IPS DF 6.9 (cell line): ENCODE measurements around the gene GNAQ.

Experiments
- DNase-seq: peaks from one replicate; pipeline ENCODE4 v3.0.0-alpha.2; 2013; ENCODE audit warnings: low read depth, low spot score
- H3K27ac ChIP-seq: one replicate; pipeline ENCODE4 v1.5.1; 2013; ENCODE audit warnings: low read length, control low read depth
- H3K27me3 ChIP-seq: 2 replicates; pipeline ENCODE4 v1.6.1; 2013; ENCODE audit warnings: mild to moderate bottlenecking, low read length; ENCODE audit not compliant: control insufficient read depth, insufficient read depth
- H3K36me3 ChIP-seq: 2 replicates; pipeline ENCODE4 v1.6.1; 2013; ENCODE audit warnings: low read length; ENCODE audit not compliant: control insufficient read depth, insufficient read depth
- H3K4me1 ChIP-seq: 2 replicates; pipeline ENCODE4 v1.6.1; 2013; ENCODE audit warnings: low read length; ENCODE audit not compliant: control insufficient read depth, insufficient read depth
- H3K4me3 ChIP-seq: 2 replicates; pipeline ENCODE4 v1.5.1; 2013; ENCODE audit warnings: mild to moderate bottlenecking, low read length
- H3K9me3 ChIP-seq: 2 replicates; pipeline ENCODE4 v1.6.1; 2013; ENCODE audit warnings: low read length, inconsistent platforms; ENCODE audit not compliant: control insufficient read depth, insufficient read depth
- WGBS: extraction: QIAGEN DNeasy Blood & Tissue Kit; methylation state at CpG from one replicate; pipeline ENCODE4 v1.1.7; 2013; ENCODE audit warnings: mixed read lengths, missing lambda C conversion rate; ENCODE audit not compliant: insufficient read length, insufficient coverage; 5-methylcytosine and 5-hydroxymethylcytosine counted together

GNAQ gene

GRCh38 chr9:77933976-77934375 is 97.6 kb downstream of the GNAQ start:
- H3K27ac ChIP-seq: no peak overlapping the region
- no peak overlapping the region for H3K4me3 ChIP-seq
- H3K4me1 ChIP-seq: no peaks in the 10 kb centered on the region
- no peaks in the 10 kb centered on the region for H3K9me3 ChIP-seq
- no peak for DNase-seq
- no CpG with 5 or more reads among the region's 8 CpGs for WGBS
- H3K36me3 ChIP-seq: no peaks in the 10 kb centered on the region
- H3K27me3 ChIP-seq: no peaks in the 10 kb centered on the region

- WGBS: no CpG with 5 or more reads among the region's 7 CpGs
- Histone ChIP-seq H3K36me3 (no peaks in the 10 kb centered on the region), H3K27ac (no peak overlapping the region), H3K4me1 (no peaks in the 10 kb centered on the region), H3K9me3 (no peaks in the 10 kb centered on the region), H3K4me3 (no peak overlapping the region), H3K27me3 (no peaks in the 10 kb centered on the region)
- no peak for DNase-seq
Measured at GRCh38 chr9:77933019-77933418, 98.6 kb downstream of the GNAQ start.

- H3K36me3 ChIP-seq: no peaks in the 10 kb centered on the region
- no peaks in the 10 kb centered on the region for H3K27me3 ChIP-seq
- no peak overlapping the region for H3K4me3 ChIP-seq
- no peak overlapping the region for H3K27ac ChIP-seq
- no peaks in the 10 kb centered on the region for H3K4me1 ChIP-seq
- no peak for DNase-seq
- H3K9me3 ChIP-seq: no peaks in the 10 kb centered on the region
Measured at GRCh38 chr9:77929942-77930341, 101.7 kb downstream of the GNAQ start.

GRCh38 chr9:77927265-77927664 is 104.3 kb downstream of the GNAQ start:
- H3K4me3 ChIP-seq: no peak overlapping the region
- H3K27me3 ChIP-seq: no peaks in the 10 kb centered on the region
- no peaks in the 10 kb centered on the region for H3K9me3 ChIP-seq
- no peak overlapping the region for H3K27ac ChIP-seq
- WGBS: no CpG with 5 or more reads among the region's 2 CpGs
- H3K4me1 ChIP-seq: no peaks in the 10 kb centered on the region
- no peak for DNase-seq
- H3K36me3 ChIP-seq: no peaks in the 10 kb centered on the region

GRCh38 chr9:77926371-77926878 is 105.2 kb downstream of the GNAQ start:
- no peak overlapping the region for H3K4me3 ChIP-seq
- no peaks in the 10 kb centered on the region for H3K27me3 ChIP-seq
- H3K27ac ChIP-seq: no peak overlapping the region
- DNase-seq: no peak
- H3K36me3 ChIP-seq: no peaks in the 10 kb centered on the region
- no peaks in the 10 kb centered on the region for H3K4me1 ChIP-seq
- no peaks in the 10 kb centered on the region for H3K9me3 ChIP-seq

- no peaks in the 10 kb centered on the region for H3K36me3 ChIP-seq
- no peak for DNase-seq
- H3K9me3 ChIP-seq: no peaks in the 10 kb centered on the region
- no peaks in the 10 kb centered on the region for H3K4me1 ChIP-seq
- no peaks in the 10 kb centered on the region for H3K27me3 ChIP-seq
- no peak overlapping the region for H3K27ac ChIP-seq
- no peak overlapping the region for H3K4me3 ChIP-seq
- WGBS: no CpG with 5 or more reads among the region's 5 CpGs
Measured at GRCh38 chr9:77922591-77922990, 109.0 kb downstream of the GNAQ start.

GRCh38 chr9:77917800-77918199 is 113.8 kb downstream of the GNAQ start:
- WGBS: no CpG with 5 or more reads among the region's 3 CpGs
- DNase-seq: no peak
- no peak overlapping the region for H3K4me3 ChIP-seq
- H3K36me3 ChIP-seq: no peaks in the 10 kb centered on the region
- H3K27me3 ChIP-seq: no peaks in the 10 kb centered on the region
- H3K27ac ChIP-seq: no peak overlapping the region
- no peaks in the 10 kb centered on the region for H3K9me3 ChIP-seq
- no peaks in the 10 kb centered on the region for H3K4me1 ChIP-seq

- no peaks in the 10 kb centered on the region for H3K9me3 ChIP-seq
- WGBS: no CpG with 5 or more reads among the region's 3 CpGs
- H3K4me3 ChIP-seq: no peak overlapping the region
- H3K27me3 ChIP-seq: no peaks in the 10 kb centered on the region
- no peaks in the 10 kb centered on the region for H3K4me1 ChIP-seq
- no peaks in the 10 kb centered on the region for H3K36me3 ChIP-seq
- no peak overlapping the region for H3K27ac ChIP-seq
- no peak for DNase-seq
Measured at GRCh38 chr9:77916820-77917219, 114.8 kb downstream of the GNAQ start.

- Histone ChIP-seq H3K27ac (no peak overlapping the region), H3K4me1 (no peaks in the 10 kb centered on the region), H3K4me3 (no peak overlapping the region), H3K9me3 (no peaks in the 10 kb centered on the region), H3K36me3 (no peaks in the 10 kb centered on the region), H3K27me3 (no peaks in the 10 kb centered on the region)
- DNase-seq: no peak
- WGBS: no CpG with 5 or more reads among the region's 4 CpGs
Measured at GRCh38 chr9:77916410-77916819, 115.2 kb downstream of the GNAQ start.

- no peaks in the 10 kb centered on the region for H3K9me3 ChIP-seq
- no peak overlapping the region for H3K4me3 ChIP-seq
- no peaks in the 10 kb centered on the region for H3K4me1 ChIP-seq
- WGBS: no CpG with 5 or more reads among the region's 2 CpGs
- no peaks in the 10 kb centered on the region for H3K27me3 ChIP-seq
- no peak overlapping the region for H3K27ac ChIP-seq
- DNase-seq: no peak
- H3K36me3 ChIP-seq: no peaks in the 10 kb centered on the region
Measured at GRCh38 chr9:77915744-77916143, 115.9 kb downstream of the GNAQ start.

- no CpG with 5 or more reads among the region's 3 CpGs for WGBS
Measured at GRCh38 chr9:77912895-77913693, 118.5 kb downstream of the GNAQ start.

More at GRCh38 chr9:77912895-77913693, 118.5 kb downstream of the GNAQ start:
- no peaks in the 10 kb centered on the region for H3K27me3 ChIP-seq
- H3K9me3 ChIP-seq: no peaks in the 10 kb centered on the region
- no peak overlapping the region for H3K4me3 ChIP-seq
- no peaks in the 10 kb centered on the region for H3K36me3 ChIP-seq
- H3K4me1 ChIP-seq: no peaks in the 10 kb centered on the region
- no peak overlapping the region for H3K27ac ChIP-seq
- DNase-seq: no peak
